Stimulated activated CD4-positive, alpha-beta T cell treated with anti-CD3 and anti-CD28 coated beads, Interleukin-12 subunit alpha, Interleukin-12 subunit beta, amount 100 ng/mL, for 48 hours (primary cell): ENCODE data around the gene RBM25.
"Not testable (repeated sequence)": the region's sequence is repeated elsewhere in the genome, so short reads cannot be mapped to it uniquely, and the experiment has no call there.

ENCODE experiments used
- DNase-seq, 3 donors: peaks; one replicate each; pipeline ENCODE4 v3.0.0-alpha.2; 2020; ENCODE audit warnings: low read depth in 2 of 3, low spot score in 1 of 3

RBM25 gene

GRCh38 chr14:73168274-73168673 lies 109.9 kb downstream of the RBM25 start:
- DNase-seq: no peak

GRCh38 chr14:73168691-73169090 lies 110.4 kb downstream of the RBM25 start:
- DNase-seq: no peak

- not testable (repeated sequence) for DNase-seq
Observed at GRCh38 chr14:73169855-73170254, 111.5 kb downstream of the RBM25 start.

- DNase-seq: no peak
Observed at GRCh38 chr14:73170686-73171085, 112.4 kb downstream of the RBM25 start.

GRCh38 chr14:73172500-73172899 lies 114.2 kb downstream of the RBM25 start:
- no peak for DNase-seq

GRCh38 chr14:73173092-73173735 lies 114.9 kb downstream of the RBM25 start:
- peak in 1 of 3 donors; percentile 6 for DNase-seq
